ENCODE measurements around the gene NOL3.

- TF ChIP-seq CTCF (IDR thresholded peaks at IDR 0.05), result no peak
- TF ChIP-seq POLR2A (IDR thresholded peaks at IDR 0.05), result no peak
Observed at GRCh38 chr16:67223992-67224391, 53.7 kb downstream of the NOL3 start.
